H1 (cell line): ENCODE data around the gene CSNK1G3. TPM values are rescaled to one million over a fixed set of nuclear protein-coding genes. Genes with fewer than 3 reads are reported as not detected.

Experiments used
- CTCF ChIA-PET: fragments of 300-600 bp; sonication (Branson Sonifier 250); formaldehyde crosslinking; loops from one replicate; lab custom pipeline; 2021; ENCODE audit not compliant: partially characterized antibody; lab: Charles Lee
- POLR2A ChIA-PET: fragments of 300-600 bp; sonication (Branson Sonifier 250); formaldehyde crosslinking; loops from one replicate; lab custom pipeline; 2021; ENCODE audit warnings: inconsistent platforms; ENCODE audit not compliant: partially characterized antibody; lab: Charles Lee
- DNase-seq, 2 experiments: peaks; one replicate each; pipeline versions ENCODE4 v3.0.0 to v3.0.0-alpha.2; 2010 to 2022; ENCODE audit warnings: low spot score in 2 of 2, low read depth in 1 of 2, mixed read lengths in 1 of 2
- FAIRE-seq: peaks from 2 replicates; lab custom pipeline; 2011; peaks lifted over from hg19 to GRCh38; lab: Jason Lieb, UNC
- H2AFZ ChIP-seq: 2 replicates; pipeline ENCODE4 v1.8.1; 2012; ENCODE audit warnings: low read length, inconsistent platforms
- H2AK5ac ChIP-seq: 2 replicates; pipeline ENCODE4 v1.6.1; 2013; ENCODE audit warnings: low read depth, low read length
- H2BK120ac ChIP-seq: replicated peaks from 2 replicates; pipeline ENCODE3; 2013; ENCODE audit warnings: low read depth, low read length, inconsistent platforms
- H2BK12ac ChIP-seq: 2 replicates; pipeline ENCODE4 v1.6.1; 2013; ENCODE audit warnings: low read depth, low read length
- H2BK15ac ChIP-seq: 2 replicates; pipeline ENCODE4 v1.6.1; 2013; ENCODE audit warnings: low read length
- H2BK20ac ChIP-seq: 2 replicates; pipeline ENCODE4 v1.6.1; 2013; ENCODE audit warnings: low read length
- H2BK5ac ChIP-seq: 2 replicates; pipeline ENCODE4 v1.6.1; 2013; ENCODE audit warnings: low read depth, low read length
- H3K14ac ChIP-seq: 2 replicates; pipeline ENCODE4 v1.6.1; 2013; ENCODE audit warnings: inconsistent platforms; ENCODE audit not compliant: insufficient read length
- H3K18ac ChIP-seq: 2 replicates; pipeline ENCODE4 v1.6.1; 2013; ENCODE audit warnings: low read length; ENCODE audit errors: extremely low read depth
- H3K23ac ChIP-seq: 2 replicates; pipeline ENCODE4 v1.6.1; 2013; ENCODE audit warnings: inconsistent platforms; ENCODE audit not compliant: insufficient read length
- H3K23me2 ChIP-seq: 2 replicates; pipeline ENCODE4 v1.6.1; 2013; ENCODE audit warnings: low read depth, low read length
- H3K27ac ChIP-seq: 2 replicates; pipeline ENCODE4 v1.6.1; 2011; ENCODE audit warnings: low read depth, low read length, inconsistent platforms
- H3K27me3 ChIP-seq, 4 experiments: replicated peaks in 1 of 4; 1 replicate in 1 of 4; 2 replicates in 3 of 4; pipeline versions ENCODE4 v1.6.1 to v1.8.1; 2011 to 2013; ENCODE audit warnings: low read length in 3 of 4, mild to moderate bottlenecking in 3 of 4, inconsistent platforms in 2 of 4, mixed read lengths in 2 of 4, moderate library complexity in 1 of 4; ENCODE audit not compliant: control insufficient read depth in 3 of 4, insufficient read depth in 3 of 4; ENCODE audit errors: extremely low read depth in 1 of 4
- H3K36me3 ChIP-seq, 4 experiments: 2 replicates each; pipeline versions ENCODE4 v1.6.1 to v1.8.1; 2011 to 2013; ENCODE audit warnings: mild to moderate bottlenecking in 4 of 4, low read length in 3 of 4, moderate library complexity in 2 of 4, control low read depth in 1 of 4, inconsistent platforms in 1 of 4; ENCODE audit not compliant: insufficient read depth in 4 of 4, control insufficient read depth in 2 of 4
- H3K4ac ChIP-seq: replicated peaks from 2 replicates; pipeline ENCODE3; 2013; ENCODE audit warnings: low read length, low read depth, mixed read lengths, inconsistent platforms; ENCODE audit not compliant: insufficient read length
- H3K4me1 ChIP-seq, 4 experiments: replicated peaks in 1 of 4; 1 replicate in 1 of 4; 2 replicates in 3 of 4; pipeline versions ENCODE4 v1.6.1 to v1.8.1; 2011 to 2013; ENCODE audit warnings: low read length in 3 of 4, inconsistent platforms in 2 of 4, mixed read lengths in 1 of 4; ENCODE audit not compliant: insufficient read depth in 4 of 4, control insufficient read depth in 3 of 4
- H3K4me2 ChIP-seq, 2 experiments: 2 replicates each; pipeline versions ENCODE4 v1.6.1 to v1.8.1; 2011 to 2013; ENCODE audit warnings: low read depth in 2 of 2, low read length in 2 of 2, control low read depth in 1 of 2, inconsistent platforms in 1 of 2, mild to moderate bottlenecking in 1 of 2; ENCODE audit not compliant: insufficient read depth in 1 of 2
- H3K4me3 ChIP-seq, 4 experiments: fragments of 200-600, 300-600 bp in 1 of 4; sonication (generic), shearing (Covaris generic), sonication (Bioruptor Twin) in 1 of 4; 2 replicates each; pipeline versions ENCODE4 v1.5.1 to v1.8.1; 2011 to 2016; ENCODE audit warnings: low read length in 4 of 4, low read depth in 3 of 4, control low read depth in 2 of 4, inconsistent platforms in 2 of 4, mild to moderate bottlenecking in 2 of 4, mixed read lengths in 1 of 4, moderate library complexity in 1 of 4; ENCODE audit not compliant: insufficient read depth in 2 of 4; ENCODE audit errors: extremely low read depth in 1 of 4
- H3K56ac ChIP-seq: replicated peaks from 2 replicates; pipeline ENCODE3; 2013; ENCODE audit warnings: low read depth, mild to moderate bottlenecking, mixed read lengths, low read length, inconsistent platforms; ENCODE audit not compliant: insufficient read length
- H3K79me1 ChIP-seq: 2 replicates; pipeline ENCODE4 v1.6.1; 2013; ENCODE audit warnings: low read depth, low read length, control low read depth
- H3K79me2 ChIP-seq, 2 experiments: 2 replicates each; pipeline versions ENCODE4 v1.6.1 to v1.8.1; 2012 to 2013; ENCODE audit warnings: low read length in 2 of 2, mild to moderate bottlenecking in 2 of 2, inconsistent platforms in 1 of 2; ENCODE audit not compliant: insufficient read depth in 2 of 2, control insufficient read depth in 1 of 2
- H3K9ac ChIP-seq, 4 experiments: replicated peaks in 1 of 4; 1 replicate in 1 of 4; 2 replicates in 3 of 4; pipeline versions ENCODE4 v1.6.1 to v1.8.1; 2011 to 2013; ENCODE audit warnings: low read depth in 3 of 4, low read length in 3 of 4, control low read depth in 2 of 4, mild to moderate bottlenecking in 2 of 4, moderate library complexity in 2 of 4, inconsistent platforms in 1 of 4; ENCODE audit errors: extremely low read depth in 1 of 4
- H3K9me3 ChIP-seq, 2 experiments: 2 replicates each; pipeline versions ENCODE4 v1.6.1 to v1.8.1; 2012 to 2013; ENCODE audit warnings: mild to moderate bottlenecking in 2 of 2, moderate library complexity in 2 of 2, control low read depth in 1 of 2, inconsistent platforms in 1 of 2, low read depth in 1 of 2, low read length in 1 of 2, mixed read lengths in 1 of 2; ENCODE audit not compliant: insufficient read depth in 2 of 2
- H4K20me1 ChIP-seq, 2 experiments: replicated peaks in 1 of 2; 2 replicates each; pipeline versions ENCODE3 to v1.8.1; 2011 to 2013; ENCODE audit warnings: inconsistent platforms in 2 of 2, low read length in 2 of 2, mild to moderate bottlenecking in 1 of 2; ENCODE audit not compliant: insufficient read depth in 2 of 2, control insufficient read depth in 1 of 2
- H4K5ac ChIP-seq: 2 replicates; pipeline ENCODE4 v1.6.1; 2013; ENCODE audit warnings: low read length, low read depth, mixed read lengths, inconsistent platforms; ENCODE audit not compliant: insufficient read length
- H4K8ac ChIP-seq: 2 replicates; pipeline ENCODE4 v1.8.0; 2013; ENCODE audit warnings: mild to moderate bottlenecking, moderate library complexity, low read length, inconsistent platforms; ENCODE audit not compliant: insufficient read depth; ENCODE audit errors: extremely low read depth
- H4K91ac ChIP-seq: replicated peaks from 2 replicates; pipeline ENCODE3; 2013; ENCODE audit warnings: low read length, mixed read lengths, inconsistent platforms; ENCODE audit not compliant: insufficient read length
- BACH1 ChIP-seq: IDR thresholded peaks from 2 replicates; pipeline ENCODE4 v1.6.1; 2012; ENCODE audit warnings: low read length, improper control_type of control experiment
- POU5F1 ChIP-seq: IDR thresholded peaks from 2 replicates; pipeline ENCODE4 v1.6.1; 2011; ENCODE audit warnings: low read depth, mild to moderate bottlenecking, low read length, moderate library complexity
- polyA plus RNA-seq, 7 experiments: library from polyadenylated mRNA; depleted of rRNA in 3 of 7; stranded (reverse) in 5 of 7; unstranded in 2 of 7; fragments of >200 nt in 5 of 7; fragments of 200-250 nt in 2 of 7; gene quantifications; 1 replicate in 5 of 7; 2 replicates in 1 of 7; 4 replicates in 1 of 7; pipeline versions ENCODE4 v1.2.1 to v1.2.3, GENCODE V29; 2011 to 2013; ENCODE audit warnings: missing spikeins in 2 of 7, mixed read lengths in 2 of 7
- total RNA-seq: library from RNA; stranded (reverse); fragmentation: NEBNext Ultra II Directional; extraction: Animal tissue kit (Norgen Biotek cat#: 25700); gene quantifications from 2 replicates; pipeline ENCODE4 v1.2.1, GENCODE V29; 2021

CSNK1G3 gene
- total and polyA plus RNA-seq, 2 of the 8 experiments (the other 6 are each of a cell fraction or from before 2014, with no cell fraction given) = 10.6 to 58.9 TPM

- H3K4me2 ChIP-seq = no peak overlapping the region
- H4K20me1 ChIP-seq = peaks cover 1% of the 10 kb centered on the region in 2 experiments
- no peak overlapping the region for H3K4ac ChIP-seq
- DNase-seq (no peak), FAIRE-seq (no peak)
- H3K56ac ChIP-seq = no peak overlapping the region
- no peaks in the 10 kb centered on the region for H3K27me3 ChIP-seq
- no peak overlapping the region for H4K5ac ChIP-seq
- H4K8ac ChIP-seq = no peak overlapping the region
- H2BK12ac ChIP-seq = no peak overlapping the region
- no peaks in the 10 kb centered on the region for H3K79me1 ChIP-seq
- no peak overlapping the region for H3K23ac ChIP-seq
- H2BK5ac ChIP-seq = no peak overlapping the region
- no peaks in the 10 kb centered on the region for H3K9me3 ChIP-seq
- H3K9ac ChIP-seq = no peak overlapping the region
- no peak overlapping the region for H3K18ac ChIP-seq
- no peak overlapping the region for H2BK20ac ChIP-seq
- H3K4me1 ChIP-seq = 0 out of 7 replicates have a peak, but pooled peaks cover 0 to 3% (median 0%) of the 10 kb centered on the region in 4 experiments
- H3K36me3 ChIP-seq = no peaks in the 10 kb centered on the region
- ChIA-PET POLR2A (interaction anchor here (0.7 to 1.0 kb wide), 2 partner anchors 14 to 15 kb away, joined by 3 read pairs; partner anchors contain the start of gene CSNK1G3), CTCF (interaction anchor here (1.1 to 1.2 kb wide), 2 partner anchors 158 to 823 kb away, joined by 3 to 4 read pairs; no protein-coding TSS in a partner anchor)
- H3K79me2 ChIP-seq = peaks cover 3 to 97% of the 10 kb centered on the region in 2 experiments; a peak in 3 of 4 replicates
- H3K23me2 ChIP-seq = no peaks in the 10 kb centered on the region; the same call in 1 of the 2 replicates
- no peak overlapping the region for H2AFZ ChIP-seq
- no peak overlapping the region for H3K14ac ChIP-seq
- no peak overlapping the region for H2BK15ac ChIP-seq
- H3K27ac ChIP-seq = no peak overlapping the region
- no peak overlapping the region for H2AK5ac ChIP-seq
- H2BK120ac ChIP-seq = no peak overlapping the region
- no peak overlapping the region for H4K91ac ChIP-seq
- no peak overlapping the region for H3K4me3 ChIP-seq
- TF ChIP-seq POU5F1 = no peak
- TF ChIP-seq BACH1 = no peak
Measured at GRCh38 chr5:123527190-123527589, 15.2 kb downstream of the CSNK1G3 start.
